C1 segment of cervical spinal cord (tissue), 14 donors: ENCODE measurements around the gene MROH2A.
"Not testable (repeated sequence)": the region's sequence is repeated elsewhere in the genome, so short reads cannot be mapped to it uniquely, and the experiment has no call there.

Experiments
- DNase-seq, 14 donors: peaks; one replicate each; lab custom pipeline; 2025; lab: John Stamatoyannopoulos, UW

MROH2A gene

DNA sequence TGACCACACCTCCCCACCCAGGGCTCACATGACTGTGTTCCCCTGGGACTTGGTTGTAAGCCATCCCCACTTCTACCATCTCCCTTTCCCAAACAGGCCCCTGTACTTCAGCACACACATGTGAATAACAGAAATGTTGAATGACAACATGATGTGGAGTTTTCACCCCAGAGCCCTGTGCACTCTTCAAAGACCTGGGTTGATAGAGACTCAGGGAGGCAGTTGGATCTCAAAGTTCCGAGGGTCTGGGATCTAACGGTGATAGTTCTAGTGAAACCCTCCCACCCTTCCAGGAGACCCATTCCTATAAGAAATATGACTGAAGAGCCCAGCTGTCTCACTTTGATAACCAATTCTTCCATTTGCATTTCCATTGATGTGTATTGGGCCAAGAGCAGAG, at the start of gene MROH2A:
Gene MROH2A, plus strand, starts transcription at position 301 of the 400 bp plus-strand sequence. CDS start 1,029 bp downstream, outside the sequence.
- DNase-seq, result no peak

DNA sequence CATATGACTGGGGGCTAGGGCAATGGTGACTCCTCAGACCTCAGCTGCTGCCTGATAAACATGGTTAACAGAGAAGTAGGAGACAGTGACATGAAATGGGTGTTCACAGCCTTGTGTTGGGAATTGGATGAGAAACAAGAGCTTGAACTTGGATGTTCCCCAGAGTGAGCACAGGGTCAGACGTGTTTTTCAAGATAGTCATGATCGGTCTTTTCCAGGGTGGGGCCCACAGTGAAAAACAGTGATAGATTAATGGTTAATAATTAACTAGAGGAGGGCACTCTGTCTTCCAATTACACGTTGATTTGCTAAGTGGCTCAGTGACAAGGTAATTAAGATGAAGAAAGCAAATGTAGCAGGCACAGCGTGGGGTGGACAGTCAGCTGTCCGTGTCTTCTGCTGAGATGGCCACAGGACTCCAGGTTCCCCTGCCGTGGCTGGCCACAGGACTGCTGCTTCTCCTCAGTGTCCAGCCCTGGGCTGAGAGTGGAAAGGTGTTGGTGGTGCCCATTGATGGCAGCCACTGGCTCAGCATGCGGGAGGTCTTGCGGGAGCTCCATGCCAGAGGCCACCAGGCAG, 49.3 kb upstream of the MROH2A start, which contains the start of gene UGT1A3:
Gene UGT1A3, plus strand, starts transcription at position 320 of the 579 bp plus-strand sequence. Its CDS starts 85 bp downstream, at position 405.
- DNase-seq, result no peak

DNA sequence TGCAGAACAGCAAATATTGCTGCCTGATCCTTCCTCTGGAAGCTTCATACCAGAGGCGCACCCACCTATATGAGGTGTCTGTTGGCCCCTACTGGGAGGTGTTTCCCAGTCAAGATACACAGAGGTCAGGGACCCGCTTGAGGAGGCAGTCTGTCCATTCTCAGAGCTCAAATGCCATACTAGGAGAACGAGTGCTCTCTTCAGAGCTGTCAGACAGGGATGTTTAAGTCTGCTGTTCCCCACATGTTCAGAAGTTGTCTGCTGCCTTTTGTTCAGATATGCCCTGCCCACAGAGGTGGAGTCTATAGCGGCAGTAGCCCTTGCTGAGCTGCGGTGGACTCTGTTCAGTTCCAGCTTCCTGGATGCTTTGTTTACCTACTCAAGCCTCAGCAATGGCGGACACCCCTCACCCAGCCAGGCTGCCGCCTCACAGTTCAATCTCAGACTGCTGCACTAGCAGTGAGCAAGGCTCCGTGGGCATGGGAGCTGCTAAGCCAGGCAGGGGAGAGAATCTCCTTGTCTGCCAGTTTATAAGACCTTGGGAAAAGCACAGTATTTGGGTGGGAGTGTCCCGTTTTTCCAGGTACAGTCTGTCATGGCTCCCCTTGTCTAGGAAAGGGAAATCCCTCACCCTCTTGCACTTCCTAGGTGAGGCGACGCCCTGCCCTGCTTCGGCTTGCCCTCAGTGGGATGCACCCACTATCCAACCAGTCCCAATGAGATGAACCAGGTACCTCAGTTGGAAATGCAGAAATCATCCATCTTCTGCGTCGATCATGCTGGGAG, 41.1 kb upstream of the MROH2A start:
- not testable (repeated sequence) for DNase-seq

DNA sequence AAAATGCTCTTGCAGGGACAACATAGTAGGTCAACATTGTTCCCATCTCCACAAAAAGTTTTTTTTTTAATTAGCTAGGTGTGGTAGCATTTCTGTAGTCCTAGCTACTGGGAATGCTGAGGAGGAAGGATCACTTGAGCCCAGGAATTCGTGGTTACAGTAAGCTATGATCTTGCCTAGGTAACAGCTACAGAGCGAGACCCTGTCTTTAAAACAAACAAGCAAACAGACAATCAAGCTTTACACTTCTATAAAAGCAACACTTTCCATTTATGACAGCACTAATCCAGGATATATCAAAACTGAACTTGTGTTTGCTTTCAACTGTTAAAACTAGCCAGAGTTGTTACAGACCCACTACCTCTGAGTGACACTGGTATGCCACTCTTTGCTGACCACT, 37.3 kb upstream of the MROH2A start:
- DNase-seq, result no peak

GRCh38 chr2:233743464-233744259, 34.5 kb upstream of the MROH2A start:
- DNase-seq, result no peak

DNA sequence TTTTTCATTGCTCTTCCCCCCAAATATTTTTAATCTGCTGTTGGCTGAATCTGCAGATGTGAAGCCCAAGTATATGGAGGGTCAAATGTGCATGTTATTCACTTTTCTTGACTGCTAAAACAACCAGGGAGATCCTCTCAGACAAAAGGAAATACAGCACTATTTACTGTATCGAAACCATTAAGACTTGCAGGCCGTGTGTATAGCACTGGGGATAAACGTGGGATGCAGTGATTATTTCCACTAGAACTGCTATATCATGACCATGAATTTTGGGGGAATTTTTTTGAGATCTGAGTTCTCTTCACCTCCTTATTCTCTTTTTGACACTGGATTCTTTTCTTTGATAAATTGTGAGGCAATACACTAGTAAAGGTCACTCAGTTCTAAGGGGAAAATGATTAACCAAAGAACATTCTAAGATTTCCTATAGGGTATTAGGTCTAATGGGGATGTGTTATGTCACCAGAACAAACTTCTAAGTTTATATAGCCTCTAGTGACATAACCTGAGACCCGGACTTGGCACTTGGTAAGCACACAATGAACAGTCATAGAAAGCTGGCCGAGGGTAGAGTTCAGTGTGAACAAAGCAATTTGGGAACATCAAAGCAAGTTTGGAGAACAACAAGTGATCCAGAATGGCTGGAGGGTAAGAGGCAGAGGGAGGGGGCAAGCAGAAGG, 32.9 kb upstream of the MROH2A start:
- DNase-seq, result no peak

GRCh38 chr2:233745838-233746237, 32.3 kb upstream of the MROH2A start:
- DNase-seq, result not testable (repeated sequence)

DNA sequence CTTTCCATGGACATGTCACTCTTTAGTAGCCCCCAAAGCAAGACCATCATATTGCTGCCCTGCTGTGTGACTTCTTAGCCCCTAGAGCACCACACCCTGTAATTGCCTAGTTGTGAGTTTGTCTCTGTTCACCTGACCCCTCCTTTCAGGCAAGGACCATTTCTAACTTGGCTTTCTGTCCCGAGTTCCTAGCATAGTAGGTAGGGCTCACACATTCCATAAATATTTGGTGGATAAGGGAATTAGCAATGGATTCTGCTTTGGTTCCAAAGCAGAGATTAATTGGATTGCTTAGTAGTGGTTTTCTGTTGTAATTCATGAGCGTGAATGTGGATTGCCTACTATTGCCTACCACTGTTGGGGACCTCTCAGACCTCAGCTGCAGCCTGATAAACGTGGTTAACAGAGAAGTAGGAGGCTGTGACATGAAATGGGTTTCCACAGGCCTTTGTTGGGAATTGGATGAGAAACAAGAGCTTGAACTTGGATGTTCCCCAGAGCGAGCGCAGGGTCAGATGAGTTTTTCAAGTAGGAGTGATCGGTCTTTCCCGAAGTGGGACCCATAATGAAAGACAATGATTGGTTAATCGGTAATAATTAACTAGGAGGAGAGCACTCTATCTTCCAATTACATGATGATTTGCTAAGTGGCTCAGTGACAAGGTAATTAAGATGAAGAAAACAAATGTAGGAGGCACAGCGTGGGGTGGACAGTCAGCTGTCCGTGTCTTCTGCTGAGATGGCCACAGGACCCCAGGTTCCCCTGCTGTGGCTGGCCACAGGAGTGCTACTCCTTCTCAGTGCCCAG, 31.5 kb upstream of the MROH2A start:
- no peak for DNase-seq

- DNase-seq, result peak in 1 of 14 donors; percentile 1
These were observed 30.9 kb upstream of the MROH2A start for GRCh38 chr2:233747283-233747544.

DNA sequence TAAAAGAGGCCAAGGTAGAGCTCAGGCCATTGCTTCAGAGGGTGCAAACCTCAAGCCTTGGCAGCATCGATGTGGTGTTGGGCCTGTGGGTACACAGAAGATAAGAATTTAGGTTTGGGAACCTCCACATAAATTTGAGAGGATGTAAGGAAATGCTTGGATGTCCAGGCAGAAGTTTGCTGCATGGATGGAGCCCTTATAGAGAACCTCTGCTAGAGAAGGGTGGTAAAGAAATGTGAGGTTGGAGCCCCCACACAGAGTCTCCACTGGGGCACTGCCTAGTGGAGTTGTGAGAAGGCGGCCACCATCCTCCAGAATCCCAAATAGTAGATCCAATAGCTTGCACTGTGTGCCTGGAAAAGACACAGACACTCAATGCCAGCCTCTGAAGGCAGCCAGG, 27.4 kb upstream of the MROH2A start:
- DNase-seq, result not testable (repeated sequence)

DNA sequence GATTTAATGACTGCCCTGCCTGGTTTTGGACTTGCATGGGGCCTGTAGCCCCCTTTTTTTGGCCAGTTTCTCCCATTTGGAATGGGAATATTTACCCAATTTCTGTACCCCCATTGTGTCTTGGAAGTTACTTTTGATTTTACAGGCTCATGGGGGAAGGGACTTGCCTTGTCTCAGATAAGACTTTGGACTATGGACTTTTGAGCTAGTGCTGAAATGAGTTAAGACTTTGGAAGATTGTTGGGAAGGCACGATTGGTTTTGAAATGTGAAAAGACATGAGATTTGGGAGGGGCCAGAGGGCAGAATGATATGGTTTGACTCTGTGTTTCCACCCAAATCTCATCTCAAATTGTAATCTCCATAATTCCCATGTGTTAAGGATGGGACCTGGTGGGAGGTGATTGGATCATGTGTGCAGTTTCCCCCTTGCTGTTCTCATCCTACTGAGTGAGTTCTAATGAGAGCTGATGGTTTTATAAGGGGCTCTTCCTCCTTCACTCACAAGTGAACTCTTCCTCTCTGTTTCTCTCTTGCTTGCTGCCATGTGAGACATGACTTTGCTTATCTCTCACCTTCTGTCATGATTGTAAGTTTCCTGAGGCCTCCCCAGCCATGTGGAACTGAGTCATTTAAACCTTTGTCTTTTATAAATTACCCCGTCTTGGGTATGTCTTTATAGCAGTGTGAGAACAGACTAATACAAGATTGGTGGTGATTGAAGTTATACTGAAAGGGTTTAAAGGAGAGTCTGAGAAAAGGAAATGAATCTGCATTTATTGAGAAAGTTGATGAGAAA, 26.7 kb upstream of the MROH2A start:
- not testable (repeated sequence) for DNase-seq

DNA sequence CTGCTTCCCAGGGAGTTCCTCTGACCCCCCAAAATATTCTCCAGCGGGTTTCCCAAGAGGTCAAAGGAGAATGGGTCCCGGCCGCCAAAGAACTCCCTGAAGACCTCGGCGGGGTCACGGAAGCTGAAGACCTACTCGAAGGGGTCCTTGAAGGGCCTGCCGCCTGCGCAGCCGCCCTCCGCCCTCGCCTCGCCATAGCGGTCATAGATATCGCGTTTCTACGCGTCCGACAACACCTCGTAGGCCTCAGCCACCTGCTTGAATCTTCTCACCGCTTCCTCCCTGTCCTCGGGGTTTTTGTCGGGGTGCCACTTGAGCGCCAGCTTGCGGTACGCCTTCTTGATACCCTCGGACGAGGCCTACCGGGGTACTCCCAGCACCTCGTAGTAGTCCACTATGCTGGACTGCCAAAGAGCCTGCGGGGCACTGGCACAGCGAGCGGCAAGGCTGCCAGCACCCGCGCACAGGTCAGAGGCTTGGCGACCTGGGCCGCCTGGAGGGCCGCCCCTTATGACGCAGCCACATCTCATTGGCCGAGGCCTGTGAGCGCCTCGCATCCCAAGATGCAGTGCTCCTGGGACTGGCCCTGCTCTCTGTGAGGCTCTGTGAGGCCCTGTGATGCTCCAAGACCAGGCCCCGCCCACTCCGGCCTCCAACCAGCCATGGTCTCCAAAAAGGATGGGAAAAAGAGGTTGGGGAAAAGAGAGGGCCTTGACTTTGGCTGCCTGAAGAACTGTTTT, 23.1 kb upstream of the MROH2A start:
- no peak for DNase-seq

DNA sequence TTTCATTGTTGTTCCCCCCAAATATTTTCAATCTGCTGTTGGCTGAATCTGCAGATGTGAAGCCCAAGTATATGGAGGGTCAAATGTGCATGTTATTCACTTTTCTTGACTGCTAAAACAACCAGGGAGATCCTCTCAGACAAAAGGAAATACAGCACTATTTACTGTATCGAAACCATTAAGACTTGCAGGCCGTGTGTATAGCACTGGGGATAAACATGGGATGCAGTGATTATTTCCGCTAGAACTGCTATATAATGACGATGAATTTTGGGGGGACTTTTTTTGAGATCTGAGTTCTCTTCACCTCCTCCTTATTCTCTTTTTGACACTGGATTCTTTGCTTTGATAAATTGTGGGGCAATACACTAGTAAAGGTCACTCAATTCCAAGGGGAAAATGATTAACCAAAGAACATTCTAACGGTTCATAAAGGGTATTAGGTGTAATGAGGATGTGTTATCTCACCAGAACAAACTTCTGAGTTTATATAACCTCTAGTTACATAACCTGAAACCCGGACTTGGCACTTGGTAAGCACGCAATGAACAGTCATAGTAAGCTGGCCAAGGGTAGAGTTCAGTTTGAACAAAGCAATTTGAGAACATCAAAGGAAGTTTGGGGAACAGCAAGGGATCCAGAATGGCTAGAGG, 21.6 kb upstream of the MROH2A start:
- no peak for DNase-seq

DNA sequence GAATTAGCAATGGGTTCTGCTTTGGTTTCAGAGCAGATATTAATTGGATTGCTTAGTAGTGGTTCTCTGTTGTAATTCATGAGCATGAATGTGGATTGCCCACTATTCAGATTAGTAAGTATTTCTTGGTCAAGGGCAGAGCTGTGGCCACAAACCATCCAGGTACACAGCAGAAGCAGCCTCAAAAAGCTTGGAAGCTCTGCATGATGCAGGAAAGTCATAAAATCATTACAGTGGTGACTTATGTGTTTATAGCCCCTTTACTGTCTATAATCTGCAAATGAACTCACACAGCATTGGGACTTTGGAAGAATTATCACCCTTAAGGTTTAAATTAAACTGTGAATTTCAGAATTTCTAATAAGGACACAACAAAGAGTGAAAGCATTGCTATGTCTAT, 20.0 kb upstream of the MROH2A start:
- no peak for DNase-seq

DNA sequence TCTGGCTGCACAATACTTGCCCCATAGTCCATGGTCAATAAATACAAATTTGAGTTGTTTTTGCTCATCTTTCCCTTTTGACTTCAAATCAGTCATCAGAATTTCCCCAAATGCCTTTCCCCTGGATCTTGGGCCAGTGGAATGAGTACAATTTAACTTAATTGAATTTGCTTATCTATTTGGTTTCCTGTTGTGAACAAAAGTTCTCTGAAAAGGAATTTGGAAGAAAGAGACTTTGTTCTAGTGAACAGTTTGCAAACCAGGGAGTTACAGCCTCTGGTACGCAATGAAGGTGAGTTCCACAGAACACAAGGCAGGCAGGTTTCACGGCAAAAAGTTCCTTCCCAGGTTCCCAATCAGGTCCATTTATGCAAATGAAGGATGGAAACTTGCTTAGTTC, 19.3 kb upstream of the MROH2A start:
- no peak for DNase-seq

- no peak for DNase-seq
These were observed 18.1 kb upstream of the MROH2A start, which contains the start of gene UGT1A1 for GRCh38 chr2:233760043-233760442. UGT1A1 (plus strand) TSS chr2:233760270; CDS start chr2:233760288, 18 bp downstream.

DNA sequence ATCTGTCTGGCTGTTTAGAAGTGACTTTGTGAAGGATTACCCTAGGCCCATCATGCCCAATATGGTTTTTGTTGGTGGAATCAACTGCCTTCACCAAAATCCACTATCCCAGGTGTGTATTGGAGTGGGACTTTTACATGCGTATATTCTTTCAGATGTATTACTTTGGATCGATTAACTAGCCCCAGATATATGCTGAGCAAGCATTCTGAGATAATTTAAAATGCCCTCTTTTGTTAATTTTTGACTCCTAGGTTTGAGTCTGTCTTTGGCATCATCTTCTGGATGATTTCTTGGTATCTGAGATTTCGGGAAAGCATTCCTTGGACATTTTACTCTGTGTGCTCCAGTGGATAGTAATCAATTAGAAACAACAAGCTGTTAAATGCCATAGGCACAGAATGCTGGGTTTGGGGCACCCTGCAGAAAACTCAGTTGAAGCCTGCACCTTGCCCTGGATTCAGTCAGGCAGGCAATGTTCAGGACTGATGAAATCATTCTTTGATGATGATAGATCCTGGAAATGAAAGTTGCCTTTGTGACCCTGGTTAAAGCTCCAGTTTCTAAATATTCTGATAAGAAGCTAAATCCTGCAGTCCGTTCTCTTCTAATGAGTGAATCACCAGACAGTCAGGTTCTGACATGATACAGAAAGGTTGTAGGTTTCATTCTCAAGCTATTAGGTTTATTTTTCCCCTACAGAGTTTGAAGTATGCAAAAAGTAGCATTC, 16.9 kb upstream of the MROH2A start:
- DNase-seq, result no peak

DNA sequence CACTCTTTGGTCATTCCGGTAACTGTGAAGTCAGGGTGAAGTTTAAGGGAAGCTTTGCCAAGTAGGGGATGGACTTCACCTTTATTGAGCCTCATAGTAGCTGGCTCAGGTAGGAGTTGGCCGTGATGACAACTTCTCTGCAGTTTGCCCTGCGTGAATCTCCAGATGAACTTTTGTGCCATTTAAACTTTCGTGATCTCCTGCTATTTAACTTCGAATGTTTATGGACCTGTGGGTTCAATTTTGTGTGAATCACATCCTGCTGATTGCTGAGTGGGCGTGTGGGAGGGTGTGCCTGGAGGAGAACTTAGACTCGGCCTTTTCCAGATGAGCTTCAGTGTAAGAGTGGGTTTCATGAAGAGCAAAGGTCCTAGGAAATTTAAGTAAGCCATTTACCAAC, 13.9 kb upstream of the MROH2A start:
- no peak for DNase-seq
